ENCODE measurements around the gene CDK8. TPM values are rescaled to one million over a fixed set of nuclear protein-coding genes. Genes with fewer than 3 reads are reported as not detected.
"Not testable (repeated sequence)": the region's sequence is repeated elsewhere in the genome, so short reads cannot be mapped to it uniquely, and the experiment has no call there.

Gene CDK8
- total and polyA plus RNA-seq, 2 donors (not counting 3 experiments of a cell fraction or from before 2014, with no cell fraction given) = 12.2 to 13.3 TPM

DNA sequence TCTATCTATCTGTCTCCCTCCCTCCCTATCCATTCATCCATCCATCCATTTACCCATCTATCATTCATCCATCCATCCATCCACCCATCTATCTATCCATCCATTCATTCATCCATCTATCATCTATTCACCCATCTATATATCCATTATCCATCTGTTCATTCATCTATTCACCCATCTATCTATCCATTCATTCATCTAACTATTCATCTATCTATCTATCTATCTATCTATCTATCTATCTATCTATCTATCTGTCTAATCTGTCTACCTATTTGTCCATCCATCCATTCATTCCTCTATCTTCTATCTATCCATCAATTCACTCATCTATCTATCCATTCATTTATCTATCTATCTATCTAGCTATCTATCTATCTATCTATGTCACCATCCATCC, 4.4 kb upstream of the CDK8 start:
- dilution Hi-C loops (cut with MboI; ENCODE audit: extremely low pct_ligation_motif_present, low sequenced_read_pairs) (no loop called here), intact Hi-C loops (cut with micrococcal nuclease) (no loop called here)
- Histone ChIP-seq H2AFZ (ENCODE audit: low read depth, low read length) (no peak overlapping the region), H3K9me3 (replicated peaks; ENCODE audit: control insufficient read depth, insufficient read depth, low read length) (no peaks in the 10 kb centered on the region), H3K4me1 (ENCODE audit: control insufficient read depth, extremely low read depth, insufficient read depth, low read length) (peaks cover 2% of the 10 kb centered on the region), H3K79me2 (ENCODE audit: control insufficient read depth, insufficient read depth, low read length) (peaks cover under 1% of the 10 kb centered on the region), H3K9me1 (replicated peaks; ENCODE audit: control insufficient read depth, extremely low read depth, insufficient read depth, low read length) (no peaks in the 10 kb centered on the region), H3K36me3 (ENCODE audit: control insufficient read depth in 2 of 2, extremely low read depth in 1 of 2, insufficient read depth in 2 of 2, low read length in 2 of 2) (no peaks in the 10 kb centered on the region), H3K4me3 (replicated peaks in 1 of 3; ENCODE audit: insufficient read depth in 1 of 3, low read depth in 1 of 3, low read length in 3 of 3) (no peak overlapping the region), H3K4me2 (ENCODE audit: insufficient read depth, low read length) (no peak overlapping the region), H4K20me1 (replicated peaks; ENCODE audit: control insufficient read depth, extremely low read depth, insufficient read depth, low read length) (no peaks in the 10 kb centered on the region), H3K9ac (replicated peaks; ENCODE audit: extremely low read depth, insufficient read depth, low read length) (no peak overlapping the region), H3K27me3 (ENCODE audit: control insufficient read depth in 2 of 2, insufficient read depth in 2 of 2, low read length in 2 of 2) (peaks cover 14 to 38% of the 10 kb centered on the region in 2 experiments), H3K27ac (ENCODE audit: insufficient read depth, low read depth, low read length) (no peak overlapping the region)
- POLR2A ChIA-PET = no interaction called here
- FAIRE-seq = no peak
- CTCF ChIA-PET = no interaction called here
- no TSS peak for BruUV-seq (replicated peaks)
- no peak for TF ChIP-seq JUN (IDR thresholded peaks at IDR 0.05; ENCODE audit: borderline replicate concordance, insufficient read depth, insufficient read length, low read depth)
- TF ChIP-seq POLR2AphosphoS5 (IDR thresholded peaks at IDR 0.05; ENCODE audit: insufficient read depth, low read depth, low read length) = no peak
- TF ChIP-seq, protein P1, sequence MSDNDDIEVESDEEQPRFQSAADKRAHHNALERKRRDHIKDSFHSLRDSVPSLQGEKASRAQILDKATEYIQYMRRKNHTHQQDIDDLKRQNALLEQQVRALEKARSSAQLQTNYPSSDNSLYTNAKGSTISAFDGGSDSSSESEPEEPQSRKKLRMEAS (IDR thresholded peaks at IDR 0.05; ENCODE audit: insufficient read depth, insufficient read length) = no peak
- no peak for TF ChIP-seq EZH2 (IDR thresholded peaks at IDR 0.05; ENCODE audit: borderline replicate concordance, low read depth, low read length, severe bottlenecking)
- TF ChIP-seq FOS (IDR thresholded peaks at IDR 0.05; ENCODE audit: borderline replicate concordance, insufficient read depth, low read length) = no peak
- TF ChIP-seq POLR2A (IDR thresholded peaks at IDR 0.05; ENCODE audit: low read depth, low read length) = no peak
- TF ChIP-seq, protein P2, sequence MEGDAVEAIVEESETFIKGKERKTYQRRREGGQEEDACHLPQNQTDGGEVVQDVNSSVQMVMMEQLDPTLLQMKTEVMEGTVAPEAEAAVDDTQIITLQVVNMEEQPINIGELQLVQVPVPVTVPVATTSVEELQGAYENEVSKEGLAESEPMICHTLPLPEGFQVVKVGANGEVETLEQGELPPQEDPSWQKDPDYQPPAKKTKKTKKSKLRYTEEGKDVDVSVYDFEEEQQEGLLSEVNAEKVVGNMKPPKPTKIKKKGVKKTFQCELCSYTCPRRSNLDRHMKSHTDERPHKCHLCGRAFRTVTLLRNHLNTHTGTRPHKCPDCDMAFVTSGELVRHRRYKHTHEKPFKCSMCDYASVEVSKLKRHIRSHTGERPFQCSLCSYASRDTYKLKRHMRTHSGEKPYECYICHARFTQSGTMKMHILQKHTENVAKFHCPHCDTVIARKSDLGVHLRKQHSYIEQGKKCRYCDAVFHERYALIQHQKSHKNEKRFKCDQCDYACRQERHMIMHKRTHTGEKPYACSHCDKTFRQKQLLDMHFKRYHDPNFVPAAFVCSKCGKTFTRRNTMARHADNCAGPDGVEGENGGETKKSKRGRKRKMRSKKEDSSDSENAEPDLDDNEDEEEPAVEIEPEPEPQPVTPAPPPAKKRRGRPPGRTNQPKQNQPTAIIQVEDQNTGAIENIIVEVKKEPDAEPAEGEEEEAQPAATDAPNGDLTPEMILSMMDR (IDR thresholded peaks at IDR 0.05; ENCODE audit: extremely low read depth in 1 of 2, insufficient read depth in 1 of 2, low read depth in 1 of 2, low read length in 2 of 2) = no peak
- no peak for TF ChIP-seq GATA2 (IDR thresholded peaks at IDR 0.05; ENCODE audit: insufficient read depth, insufficient read length, low read depth, low read length)
- TF ChIP-seq MYC (IDR thresholded peaks at IDR 0.05; ENCODE audit: low read depth, low read length) = no peak
- DNase-seq (ENCODE audit: low read depth, low spot score) = no peak

DNA sequence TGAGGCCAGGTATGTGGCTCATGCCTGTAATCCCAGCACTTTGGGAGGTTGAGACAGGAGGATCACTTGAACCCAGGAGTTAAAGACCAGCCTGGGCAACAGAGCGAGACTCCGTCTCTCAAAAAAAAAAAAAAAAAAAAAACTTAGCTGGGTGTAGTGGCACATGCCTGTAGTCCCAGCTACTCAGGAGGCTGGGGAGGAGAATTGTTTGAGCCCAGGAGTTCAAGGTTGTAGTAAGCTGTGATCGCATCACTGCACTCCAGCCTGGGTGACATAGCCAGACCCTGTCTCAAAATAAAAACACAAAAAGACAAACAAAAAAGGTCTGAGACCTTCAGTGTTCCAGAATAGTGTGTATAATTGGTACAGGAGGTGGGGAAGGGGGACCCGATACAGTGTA, 1.9 kb upstream of the CDK8 start:
- H2AFZ ChIP-seq (ENCODE audit: low read depth, low read length); BruUV-seq (replicated peaks); H3K27ac ChIP-seq (ENCODE audit: insufficient read depth, low read depth, low read length); H3K36me3 ChIP-seq (ENCODE audit: control insufficient read depth in 2 of 2, extremely low read depth in 1 of 2, insufficient read depth in 2 of 2, low read length in 2 of 2); H3K9me3 ChIP-seq (replicated peaks; ENCODE audit: control insufficient read depth, insufficient read depth, low read length); intact Hi-C loops (cut with micrococcal nuclease); H4K20me1 ChIP-seq (replicated peaks; ENCODE audit: control insufficient read depth, extremely low read depth, insufficient read depth, low read length); H3K9ac ChIP-seq (replicated peaks; ENCODE audit: extremely low read depth, insufficient read depth, low read length); H3K4me2 ChIP-seq (ENCODE audit: insufficient read depth, low read length); DNase-seq (ENCODE audit: low read depth, low spot score); FAIRE-seq; dilution Hi-C loops (cut with MboI; ENCODE audit: extremely low pct_ligation_motif_present, low sequenced_read_pairs); H3K4me3 ChIP-seq (replicated peaks in 1 of 3; ENCODE audit: insufficient read depth in 1 of 3, low read depth in 1 of 3, low read length in 3 of 3); H3K9me1 ChIP-seq (replicated peaks; ENCODE audit: control insufficient read depth, extremely low read depth, insufficient read depth, low read length); POLR2A ChIA-PET; CTCF ChIA-PET: not testable (repeated sequence)
- peaks cover 19% of the 10 kb centered on the region for H3K79me2 ChIP-seq (ENCODE audit: control insufficient read depth, insufficient read depth, low read length)
- H3K27me3 ChIP-seq (ENCODE audit: control insufficient read depth in 2 of 2, insufficient read depth in 2 of 2, low read length in 2 of 2) = peaks cover 14 to 31% of the 10 kb centered on the region in 2 experiments
- H3K4me1 ChIP-seq (ENCODE audit: control insufficient read depth, extremely low read depth, insufficient read depth, low read length) = peaks cover 18% of the 10 kb centered on the region
